GM19043 (cell line): ENCODE measurements around the gene STMN1.

Experiments used
- ATAC-seq: cut with Tn5 transposase; IDR thresholded peaks from one replicate; pipeline ENCODE4 v1.9.1; 2021; ENCODE audit warnings: low read depth; ENCODE audit not compliant: unreplicated experiment

STMN1 gene

DNA sequence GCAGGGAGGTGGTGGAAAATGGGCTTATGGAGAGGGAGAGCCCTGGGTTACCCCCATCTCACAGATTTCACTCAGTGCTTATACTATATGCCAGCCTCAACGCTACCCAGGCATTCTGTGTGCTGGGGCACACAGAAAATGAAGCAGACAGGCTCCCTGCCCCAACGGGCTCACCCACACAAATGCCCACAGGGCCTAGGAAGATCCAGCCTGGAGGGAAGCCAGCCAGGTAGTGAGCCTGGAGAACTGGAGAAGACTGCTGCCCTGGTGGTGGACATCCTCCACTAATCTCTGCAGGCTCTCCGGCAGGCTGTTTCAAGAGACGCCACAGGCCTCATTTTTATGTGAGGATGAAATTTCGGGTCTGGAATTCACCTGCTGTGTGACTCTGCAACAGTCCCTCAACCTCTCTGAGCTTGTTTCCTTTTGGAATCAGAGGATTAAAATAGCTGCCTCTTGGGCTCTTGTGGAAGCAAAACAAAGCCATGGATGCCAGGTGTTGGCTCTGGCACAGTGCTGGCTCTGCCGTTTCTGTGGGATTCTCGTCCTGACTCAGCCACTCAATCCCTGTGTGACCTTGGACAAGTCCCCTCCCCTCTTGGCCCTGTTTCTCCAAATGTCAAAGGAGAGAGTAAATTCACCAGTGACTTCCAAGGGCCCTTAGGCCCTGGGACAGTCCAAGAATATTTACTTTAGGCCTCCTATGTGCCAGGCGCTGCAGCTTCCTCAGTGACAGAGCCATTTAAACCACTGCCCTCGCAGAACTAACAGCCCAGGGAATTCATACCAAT lies 34.3 kb downstream of the STMN1 start:
- no peak for ATAC-seq

DNA sequence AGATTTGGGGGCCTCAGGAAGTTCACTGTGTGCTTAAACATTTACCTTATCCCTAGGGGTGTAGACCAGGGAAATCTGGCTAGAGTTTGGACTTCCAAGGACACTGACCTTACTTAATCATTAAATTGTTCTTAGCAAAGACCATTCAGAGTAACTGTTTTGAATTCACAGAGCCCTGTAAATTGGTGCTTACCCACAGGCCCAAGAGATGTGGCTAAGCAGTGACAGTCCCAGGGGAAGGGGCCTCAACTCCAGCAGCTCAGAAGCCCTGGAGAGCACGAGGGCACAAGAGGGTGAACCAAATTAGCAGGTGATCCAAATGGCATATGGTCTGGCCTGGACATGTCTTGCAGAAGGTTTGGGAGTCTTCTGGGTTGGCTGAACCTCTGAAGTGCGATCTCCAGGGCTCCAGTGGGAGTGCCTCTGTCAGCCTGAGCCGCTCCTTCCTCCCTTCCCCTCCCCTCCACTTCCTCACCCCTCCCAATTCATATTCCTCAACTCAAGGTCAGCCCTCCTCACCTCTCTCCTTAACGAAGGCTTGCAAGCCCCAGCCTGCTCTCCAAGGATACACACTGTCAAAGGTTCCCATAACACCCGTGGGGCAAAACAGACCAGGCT lies 35.0 kb downstream of the STMN1 start:
- ATAC-seq, result no peak

DNA sequence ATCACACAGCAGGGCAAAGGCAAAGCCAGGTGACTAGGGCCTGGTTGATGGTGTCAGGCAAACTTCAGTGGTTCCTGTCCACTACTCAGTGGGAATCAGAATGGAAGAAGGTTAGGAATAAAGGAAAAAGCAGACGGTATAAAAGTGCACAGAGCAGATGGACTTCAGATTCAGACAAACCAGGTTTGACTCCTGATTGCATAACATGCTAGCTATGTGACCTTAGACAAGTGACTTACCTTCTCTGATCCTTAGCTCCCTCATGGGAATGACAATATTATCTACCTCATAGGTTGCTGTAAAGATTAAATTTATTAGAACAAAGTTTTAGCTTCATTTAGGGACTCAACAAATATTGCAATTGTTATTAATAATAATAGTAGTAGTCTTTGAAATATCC lies 35.6 kb downstream of the STMN1 start:
- ATAC-seq, result no peak

DNA sequence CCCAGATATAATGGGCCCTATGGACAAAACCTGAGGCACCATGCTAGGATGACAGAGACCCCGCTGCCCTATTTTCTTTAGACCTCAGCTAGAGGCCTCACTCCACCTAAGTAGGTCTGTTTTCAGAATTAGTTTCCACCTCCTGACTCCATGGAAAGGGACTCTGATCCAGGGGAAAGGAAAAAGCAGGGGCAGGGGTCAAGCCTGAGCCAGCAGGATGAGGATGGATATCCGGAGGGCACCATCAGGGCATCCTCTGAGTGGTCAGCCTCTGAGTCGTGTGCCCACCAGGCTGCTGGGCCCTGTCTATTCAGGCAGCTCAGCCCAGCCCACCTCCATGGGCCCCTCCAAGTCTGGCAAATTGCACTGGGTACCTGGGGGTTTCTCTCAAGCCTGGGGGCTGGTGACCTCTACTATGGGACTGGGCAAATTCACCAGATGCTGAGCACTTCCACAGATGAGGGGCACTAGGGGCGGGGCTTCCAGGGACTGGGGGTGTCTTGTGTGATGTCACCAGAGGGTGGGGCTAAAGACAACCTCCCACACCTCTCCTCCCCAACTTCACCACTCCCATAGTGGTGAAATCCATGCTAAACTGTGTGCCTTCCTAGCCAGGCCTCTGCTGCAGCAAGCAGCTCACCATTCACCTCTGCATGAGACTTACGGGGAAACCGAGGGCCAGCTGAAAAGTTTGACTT lies 36.2 kb downstream of the STMN1 start:
- ATAC-seq, result no peak

DNA sequence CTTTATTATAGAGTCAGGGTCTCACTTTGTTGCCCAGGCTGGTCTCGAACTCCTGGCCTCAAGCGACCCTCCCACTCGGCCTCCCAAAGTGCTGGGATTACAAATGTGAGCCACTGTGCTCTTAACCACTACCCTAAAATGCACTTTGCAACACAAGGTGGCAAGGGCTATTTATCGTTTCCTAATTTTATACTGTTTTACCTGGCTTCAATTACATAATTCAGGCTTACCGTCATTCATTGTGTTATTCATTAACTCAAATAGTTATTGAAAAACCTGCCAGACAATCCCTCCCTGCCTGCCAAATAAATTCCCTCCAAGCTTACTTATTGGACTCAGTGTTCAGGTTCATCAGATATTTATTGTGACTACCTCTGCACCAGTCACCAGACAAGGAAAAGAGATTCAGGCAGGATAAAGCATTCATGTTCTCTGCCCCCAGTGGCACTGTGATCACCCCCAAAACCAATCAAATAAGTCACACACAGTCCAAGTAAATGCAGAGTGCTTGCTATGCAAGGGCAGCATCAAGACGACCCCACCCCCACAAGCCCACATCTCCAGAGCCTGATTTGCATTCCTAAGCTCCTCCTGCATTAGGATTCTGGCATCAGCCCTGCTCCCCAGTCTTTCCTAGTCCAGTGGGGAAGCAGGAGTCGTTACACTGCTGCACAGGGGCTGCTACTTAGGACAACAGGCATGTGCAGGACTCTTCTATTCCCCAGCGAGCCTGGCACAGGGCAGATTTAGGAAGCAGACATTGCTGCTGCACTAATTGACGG lies 38.8 kb downstream of the STMN1 start:
- no peak for ATAC-seq

DNA sequence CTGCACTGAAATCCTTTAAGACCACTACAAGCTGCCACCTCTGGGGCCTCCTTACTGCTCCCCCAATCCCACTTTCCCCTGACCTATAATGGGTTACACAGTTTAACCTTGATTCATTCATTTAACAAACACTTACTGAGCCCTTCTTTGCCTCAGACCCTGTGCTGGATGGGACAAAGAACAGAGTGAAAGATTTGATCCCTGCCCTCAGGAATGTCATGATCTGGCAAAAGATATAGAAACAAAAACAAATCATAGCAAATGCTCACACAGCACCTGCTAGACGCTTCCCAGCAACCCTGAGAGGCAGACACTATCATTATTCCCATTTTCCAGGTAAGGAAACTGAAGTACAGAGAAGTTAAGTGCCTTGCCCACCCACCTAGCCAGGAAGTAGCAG lies 39.9 kb downstream of the STMN1 start:
- ATAC-seq, result no peak

DNA sequence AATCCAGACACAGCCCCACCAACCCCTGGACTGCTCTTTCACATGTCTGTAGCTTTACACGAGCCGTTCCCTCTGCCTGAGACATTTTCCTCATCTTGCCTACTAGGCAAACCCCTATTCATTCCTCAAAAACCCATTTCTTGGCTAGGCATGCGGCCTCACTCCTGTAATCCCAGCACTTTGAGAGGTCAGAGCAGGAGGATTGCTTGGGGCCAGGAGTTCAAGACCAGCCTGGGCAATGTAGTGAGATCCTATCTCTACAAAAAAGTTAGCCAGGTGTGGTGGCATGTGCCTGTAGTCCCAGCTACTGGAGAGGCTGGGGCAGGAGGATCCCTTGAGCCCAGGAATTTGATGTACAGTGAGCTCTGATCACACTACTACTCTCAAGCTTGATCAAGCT lies 41.8 kb downstream of the STMN1 start:
- no peak for ATAC-seq

DNA sequence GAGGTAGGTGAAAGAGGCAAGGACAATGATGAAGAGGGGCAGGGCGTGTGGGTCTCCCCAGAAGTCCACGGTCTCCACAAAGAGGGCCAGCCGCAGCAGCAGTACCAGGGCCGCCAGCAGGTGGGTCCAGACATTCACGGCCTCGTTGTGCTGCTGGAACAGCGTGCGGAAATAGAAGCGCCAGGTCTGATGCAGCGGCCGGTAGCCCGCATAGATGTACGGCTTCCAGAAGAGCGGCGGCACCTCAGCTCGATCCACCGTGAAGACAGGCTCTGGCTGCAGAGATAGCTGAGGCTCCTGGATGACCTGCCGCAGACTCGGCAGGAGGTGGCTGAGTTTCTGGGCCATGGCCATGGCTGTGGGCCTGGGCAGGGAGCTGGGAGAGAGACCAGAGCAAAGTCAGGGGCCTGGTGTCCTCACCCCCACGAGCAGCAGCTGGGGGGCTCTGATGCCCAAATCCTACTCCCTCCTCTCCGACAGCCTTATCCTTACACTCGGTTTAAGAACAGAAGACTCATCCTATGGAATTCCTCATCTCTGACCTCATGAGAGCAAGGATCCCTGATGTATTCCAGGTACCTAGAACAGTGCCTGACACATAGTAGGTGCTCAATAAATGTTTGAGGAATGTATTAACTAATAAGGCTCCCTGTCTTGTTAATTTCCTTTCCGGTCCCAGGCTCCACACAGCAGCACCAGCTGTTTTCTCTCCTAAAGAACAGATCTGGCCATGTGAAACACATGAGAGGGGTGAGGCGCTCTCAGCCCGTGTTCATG lies 42.5 kb downstream of the STMN1 start:
- no peak for ATAC-seq

DNA sequence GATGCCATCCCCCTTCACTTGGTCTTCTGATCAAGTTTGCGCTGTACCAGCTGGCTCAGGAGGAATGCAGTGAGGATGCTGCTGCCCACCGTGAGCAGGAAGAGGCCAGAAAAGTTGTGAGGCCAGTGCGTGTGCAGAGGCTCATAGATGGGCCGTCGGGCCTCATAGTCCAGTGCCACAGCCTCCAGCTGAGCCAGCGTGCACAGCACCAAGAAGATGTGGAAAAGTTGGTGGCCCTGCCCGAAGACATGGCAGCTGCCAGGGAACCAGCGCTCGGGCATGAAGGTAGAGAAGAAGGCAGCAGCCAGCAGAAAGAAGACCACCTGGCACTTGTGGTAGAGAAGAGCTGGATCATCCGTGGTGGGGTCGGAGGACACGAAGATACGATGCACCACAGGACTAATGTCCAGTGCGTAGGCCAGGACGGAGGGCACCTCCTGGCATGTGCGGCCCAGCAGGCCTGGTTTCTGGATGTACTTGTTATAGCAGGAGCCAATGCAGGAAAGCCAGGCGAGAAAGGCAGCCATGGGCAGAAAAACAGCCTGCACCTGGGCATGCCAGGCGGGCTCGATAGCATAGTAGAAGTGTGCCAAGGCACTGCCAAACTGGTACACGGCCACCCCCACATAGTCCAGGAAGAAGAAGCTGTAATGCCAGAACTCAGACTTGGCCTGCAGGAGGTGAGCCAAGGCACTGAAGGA lies 43.3 kb downstream of the STMN1 start:
- no peak for ATAC-seq

DNA sequence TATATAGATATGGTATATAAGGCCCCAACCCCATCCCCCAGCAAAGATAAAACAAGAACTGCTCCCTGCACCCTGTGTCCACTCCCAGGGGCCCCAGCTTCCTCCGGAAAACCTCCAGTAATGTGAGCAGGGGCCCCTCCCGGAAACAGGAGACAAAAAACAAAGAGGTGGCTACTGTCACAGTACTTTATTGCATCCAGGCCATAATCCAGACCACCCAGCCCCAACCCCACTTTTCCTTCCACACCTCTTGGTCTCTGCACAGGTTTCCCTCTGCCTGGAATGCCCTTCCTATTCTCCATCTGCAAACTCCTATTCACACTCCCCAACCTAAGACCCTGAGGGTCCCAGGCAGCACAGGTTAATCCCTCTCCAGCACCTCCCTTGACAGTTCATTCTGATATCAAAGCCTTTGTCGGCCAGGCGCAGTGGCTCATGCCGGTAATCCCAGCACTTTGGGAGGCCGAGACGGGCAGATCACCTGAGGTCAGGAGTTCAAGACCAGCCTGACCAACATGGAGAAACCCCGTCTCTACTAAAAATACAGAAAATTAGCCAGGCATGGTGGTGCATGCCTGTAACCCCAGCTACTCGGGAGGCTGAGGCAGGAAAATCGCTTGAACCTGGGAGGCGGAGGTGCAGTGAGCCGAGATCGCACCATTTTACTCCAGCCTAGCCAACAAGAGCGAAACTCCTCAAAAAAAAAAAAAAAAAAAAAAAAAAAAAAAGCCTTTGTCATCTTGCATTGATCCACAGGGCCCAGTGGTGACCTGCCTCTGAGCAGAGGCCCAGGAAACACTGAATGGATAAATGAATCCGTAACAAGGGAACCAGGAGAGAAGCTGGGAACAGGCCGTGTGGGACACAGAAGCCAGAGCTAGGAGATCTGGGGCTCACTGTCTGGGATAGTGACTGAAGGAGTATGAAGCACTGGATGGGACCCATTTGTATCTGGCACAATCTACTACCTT lies 44.6 kb downstream of the STMN1 start:
- ATAC-seq, result no peak

DNA sequence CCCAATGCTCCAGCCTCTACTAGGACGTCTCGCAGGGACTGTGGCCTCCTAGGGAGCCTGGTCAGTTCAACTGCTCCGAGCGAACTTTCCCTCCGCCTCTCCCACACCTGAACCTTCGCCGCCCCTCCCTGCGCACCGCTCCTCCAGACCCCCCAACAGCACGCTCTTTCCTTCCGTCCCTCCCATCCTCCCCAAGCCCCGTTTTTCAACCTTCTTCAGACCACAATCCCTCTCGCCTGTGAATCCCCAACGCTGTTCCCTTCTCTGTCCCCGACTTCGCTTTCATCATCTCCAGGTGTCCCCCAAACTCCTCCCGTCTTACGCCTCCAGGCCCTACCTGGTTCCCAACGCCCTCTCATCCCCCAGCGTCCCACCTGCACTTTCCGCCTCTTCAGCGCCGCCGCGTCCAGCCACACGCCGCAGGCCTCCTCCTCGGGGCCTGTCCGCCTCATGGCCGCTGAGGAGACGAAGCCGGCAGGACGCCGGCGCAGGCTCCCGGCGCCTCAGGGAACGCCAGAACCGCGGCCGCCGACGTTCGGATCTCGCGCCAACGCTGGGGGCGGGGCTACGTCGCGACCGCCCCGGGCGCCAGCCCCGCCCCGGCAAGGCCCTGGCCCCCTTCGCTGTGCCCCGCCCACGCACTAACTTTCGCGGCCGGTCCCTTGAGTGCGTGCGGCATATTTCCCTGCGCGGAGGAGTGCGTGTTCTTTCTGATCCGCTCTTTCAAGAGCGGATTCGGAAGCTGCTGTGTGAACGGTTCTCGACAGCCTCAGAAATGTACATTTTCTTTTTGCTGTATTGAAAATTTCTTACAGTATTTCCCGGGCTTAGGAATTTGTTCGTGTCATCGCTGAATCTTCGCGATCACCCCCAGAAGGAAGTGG lies 47.1 kb downstream of the STMN1 start, which contains the start of gene AUNIP:
TSS of gene AUNIP (minus strand) at position 552 of the 884 bp plus-strand sequence. CDS start at position 452, 100 bp downstream.
- peak; percentile 82 for ATAC-seq

DNA sequence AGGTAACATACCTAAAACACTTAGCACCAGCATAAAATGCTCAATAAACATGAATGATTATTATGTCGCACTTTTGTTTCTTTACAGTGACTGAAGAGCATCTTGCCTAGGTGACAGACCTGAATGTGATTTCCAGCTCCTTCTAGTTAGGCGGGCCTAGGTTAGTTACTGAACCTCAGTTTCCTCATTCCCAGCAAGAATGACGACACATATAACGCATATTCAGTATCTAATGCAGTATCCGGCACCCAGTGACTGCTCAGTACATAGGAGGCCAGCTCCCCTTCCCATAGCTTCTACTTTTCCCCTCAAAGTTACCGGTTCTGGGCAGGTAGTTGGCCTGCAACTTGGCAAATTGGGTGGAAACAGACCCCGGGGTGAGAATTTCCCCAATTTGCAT lies 47.7 kb downstream of the STMN1 start:
- no peak for ATAC-seq

DNA sequence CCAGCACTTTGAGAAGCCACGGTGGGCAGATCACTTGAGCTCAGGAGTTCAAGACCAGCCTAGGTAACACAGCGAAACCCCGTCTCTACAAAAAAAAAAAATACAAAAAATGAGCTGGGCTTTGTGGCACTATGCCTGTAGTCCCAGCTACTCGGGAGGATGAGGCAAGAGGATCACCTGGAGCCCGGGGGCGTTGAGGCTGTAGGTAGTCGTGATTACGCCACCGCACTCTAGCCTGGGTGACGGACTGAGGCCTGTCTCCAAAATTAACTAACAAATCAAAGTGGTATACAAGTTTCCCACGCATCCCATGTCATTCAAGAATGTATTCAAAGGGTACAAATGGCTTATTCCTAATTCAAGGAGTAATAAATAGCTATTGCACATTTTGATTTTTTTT lies 49.4 kb downstream of the STMN1 start:
- ATAC-seq, result no peak

DNA sequence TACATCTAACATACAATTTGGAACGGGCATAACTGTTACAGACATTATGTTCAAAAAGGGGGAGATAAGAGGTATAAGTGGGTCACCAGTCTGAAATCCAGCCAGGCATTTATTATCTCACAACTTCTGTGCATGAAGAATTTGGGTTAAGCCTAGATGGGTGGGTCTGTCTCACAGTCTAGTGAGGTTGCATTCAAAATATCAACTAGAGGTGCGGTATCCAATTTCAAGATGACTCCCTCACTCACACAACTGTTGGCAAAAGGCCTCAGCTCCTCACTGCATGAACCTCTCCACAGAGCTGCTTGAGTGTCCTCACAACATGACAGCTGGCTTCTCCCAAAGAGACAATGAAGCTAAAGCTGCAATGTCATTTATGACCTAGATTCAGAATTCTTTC lies 51.7 kb downstream of the STMN1 start:
- no peak for ATAC-seq
